ENCODE measurements around the gene SPR.

The SPR gene

GRCh38 chr2:72935611-72935957 is 48.4 kb downstream of the SPR start:
- no peak for DNase-seq (ENCODE audit: extremely low read depth, low read depth)
- H3K4me3 ChIP-seq (replicated peaks; ENCODE audit: low read depth, low read length): no peak overlapping the region
- TF ChIP-seq, protein P1, sequence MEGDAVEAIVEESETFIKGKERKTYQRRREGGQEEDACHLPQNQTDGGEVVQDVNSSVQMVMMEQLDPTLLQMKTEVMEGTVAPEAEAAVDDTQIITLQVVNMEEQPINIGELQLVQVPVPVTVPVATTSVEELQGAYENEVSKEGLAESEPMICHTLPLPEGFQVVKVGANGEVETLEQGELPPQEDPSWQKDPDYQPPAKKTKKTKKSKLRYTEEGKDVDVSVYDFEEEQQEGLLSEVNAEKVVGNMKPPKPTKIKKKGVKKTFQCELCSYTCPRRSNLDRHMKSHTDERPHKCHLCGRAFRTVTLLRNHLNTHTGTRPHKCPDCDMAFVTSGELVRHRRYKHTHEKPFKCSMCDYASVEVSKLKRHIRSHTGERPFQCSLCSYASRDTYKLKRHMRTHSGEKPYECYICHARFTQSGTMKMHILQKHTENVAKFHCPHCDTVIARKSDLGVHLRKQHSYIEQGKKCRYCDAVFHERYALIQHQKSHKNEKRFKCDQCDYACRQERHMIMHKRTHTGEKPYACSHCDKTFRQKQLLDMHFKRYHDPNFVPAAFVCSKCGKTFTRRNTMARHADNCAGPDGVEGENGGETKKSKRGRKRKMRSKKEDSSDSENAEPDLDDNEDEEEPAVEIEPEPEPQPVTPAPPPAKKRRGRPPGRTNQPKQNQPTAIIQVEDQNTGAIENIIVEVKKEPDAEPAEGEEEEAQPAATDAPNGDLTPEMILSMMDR (IDR thresholded peaks at IDR 0.05; ENCODE audit: low read depth, low read length, missing control alignments): no peak

DNA sequence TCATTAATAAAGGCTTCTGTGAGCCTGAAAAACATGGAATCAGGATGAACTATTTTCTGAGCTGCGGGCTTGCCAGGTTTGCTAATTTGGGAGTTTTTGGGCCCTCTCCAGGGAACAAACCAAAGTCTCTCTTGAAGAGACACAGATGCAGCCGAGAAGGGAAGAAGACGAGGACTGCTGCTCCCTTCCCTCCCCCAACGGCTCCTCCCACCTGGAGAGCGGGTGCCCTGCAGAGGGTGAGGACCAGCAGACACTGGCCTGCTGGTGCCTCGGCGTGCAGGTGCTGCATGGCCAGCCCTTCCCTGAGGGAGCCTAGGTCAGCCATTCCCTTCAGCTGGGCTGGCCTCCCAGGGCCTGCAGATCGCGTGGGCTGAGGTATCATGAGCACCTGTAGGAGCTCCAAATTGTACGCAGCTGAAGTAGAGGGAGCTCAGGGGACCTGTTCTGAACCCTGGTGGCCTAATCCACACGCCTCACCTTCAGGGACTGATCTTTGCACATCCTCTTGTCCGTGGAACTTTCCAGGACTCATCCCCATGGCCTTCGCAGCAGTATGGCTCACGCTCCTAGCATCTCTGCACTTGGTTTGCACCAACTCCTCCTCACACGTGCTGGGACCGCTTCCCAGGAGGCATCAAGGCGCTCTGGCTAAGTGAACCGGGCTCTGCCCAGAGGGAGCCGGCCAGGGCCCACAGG is 49.6 kb downstream of the SPR start:
- no peak for DNase-seq (ENCODE audit: extremely low read depth, low read depth)
- TF ChIP-seq, protein P1 (IDR thresholded peaks at IDR 0.05; ENCODE audit: low read depth, low read length, missing control alignments): no peak
- H3K4me3 ChIP-seq (replicated peaks; ENCODE audit: low read depth, low read length): no peak overlapping the region

DNA sequence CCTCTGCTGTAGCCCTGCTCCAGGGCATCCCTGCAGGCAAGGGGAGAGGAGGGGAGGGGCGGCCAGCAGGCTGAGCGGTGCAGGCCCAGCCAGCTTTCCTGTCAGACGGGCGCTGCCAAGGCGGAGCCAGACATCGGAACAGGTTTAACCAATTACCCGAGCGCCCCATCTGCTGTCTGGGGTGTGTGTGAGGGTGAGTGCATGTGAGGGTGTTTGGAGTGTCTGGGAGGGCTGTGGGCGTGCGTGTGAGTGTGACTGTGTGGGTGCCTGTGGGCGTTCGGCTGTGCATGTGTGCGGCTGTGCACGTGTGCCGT is 50.1 kb downstream of the SPR start:
- TF ChIP-seq, protein P1 (IDR thresholded peaks at IDR 0.05; ENCODE audit: low read depth, low read length, missing control alignments): no peak
- no peak overlapping the region for H3K4me3 ChIP-seq (replicated peaks; ENCODE audit: low read depth, low read length)
- DNase-seq (ENCODE audit: extremely low read depth, low read depth): peak; percentile 22

GRCh38 chr2:72938455-72938854 is 51.2 kb downstream of the SPR start:
- DNase-seq (ENCODE audit: extremely low read depth, low read depth): no peak
- TF ChIP-seq, protein P1 (IDR thresholded peaks at IDR 0.05; ENCODE audit: low read depth, low read length, missing control alignments): no peak
- no peak overlapping the region for H3K4me3 ChIP-seq (replicated peaks; ENCODE audit: low read depth, low read length)

- TF ChIP-seq, protein P1 (IDR thresholded peaks at IDR 0.05; ENCODE audit: low read depth, low read length, missing control alignments): no peak
- DNase-seq (ENCODE audit: extremely low read depth, low read depth): no peak
- H3K4me3 ChIP-seq (replicated peaks; ENCODE audit: low read depth, low read length): no peak overlapping the region
Measured at GRCh38 chr2:72940361-72940760, 53.2 kb downstream of the SPR start.

GRCh38 chr2:72940786-72941185 is 53.6 kb downstream of the SPR start:
- H3K4me3 ChIP-seq (replicated peaks; ENCODE audit: low read depth, low read length): no peak overlapping the region
- TF ChIP-seq, protein P1 (IDR thresholded peaks at IDR 0.05; ENCODE audit: low read depth, low read length, missing control alignments): no peak
- DNase-seq (ENCODE audit: extremely low read depth, low read depth): no peak

Data from HFF-Myc (cell line).